COLO829 (cell line): ENCODE data around the gene ITPRID1.
"Not testable (repeated sequence)": the region's sequence is repeated elsewhere in the genome, so short reads cannot be mapped to it uniquely, and the experiment has no call there.

Source experiments
- DNase-seq: peaks from one replicate; pipeline ENCODE4 v3.0.0; 2012; ENCODE audit warnings: low spot score

The ITPRID1 gene

GRCh38 chr7:31516680-31517502, 3.0 kb downstream of the ITPRID1 start:
- no peak for DNase-seq

GRCh38 chr7:31517513-31517912, 3.6 kb downstream of the ITPRID1 start:
- DNase-seq, result no peak

- no peak for DNase-seq
Observed at GRCh38 chr7:31518766-31519165, 4.9 kb downstream of the ITPRID1 start.

- no peak for DNase-seq
Observed at GRCh38 chr7:31521336-31522010, 7.6 kb downstream of the ITPRID1 start.

- DNase-seq, result no peak
Observed at GRCh38 chr7:31526864-31527263, 13.0 kb downstream of the ITPRID1 start.

GRCh38 chr7:31529103-31529502, 15.2 kb downstream of the ITPRID1 start:
- DNase-seq, result no peak

- DNase-seq, result not testable (repeated sequence)
Observed at GRCh38 chr7:31540651-31541185, 26.8 kb downstream of the ITPRID1 start.

GRCh38 chr7:31545549-31545948, 31.7 kb downstream of the ITPRID1 start:
- no peak for DNase-seq

- DNase-seq, result no peak
Observed at GRCh38 chr7:31549611-31550010, 35.7 kb downstream of the ITPRID1 start.

GRCh38 chr7:31550432-31550831, 36.5 kb downstream of the ITPRID1 start:
- DNase-seq, result no peak

- no peak for DNase-seq
Observed at GRCh38 chr7:31553661-31554081, 39.8 kb downstream of the ITPRID1 start.

GRCh38 chr7:31562002-31562401, 48.1 kb downstream of the ITPRID1 start:
- no peak for DNase-seq

- DNase-seq, result no peak
Observed at GRCh38 chr7:31563522-31563921, 49.6 kb downstream of the ITPRID1 start.

- no peak for DNase-seq
Observed at GRCh38 chr7:31563951-31564350, 50.1 kb downstream of the ITPRID1 start.

- DNase-seq, result no peak
Observed at GRCh38 chr7:31564661-31565060, 50.8 kb downstream of the ITPRID1 start.

GRCh38 chr7:31569528-31569927, 55.6 kb downstream of the ITPRID1 start:
- DNase-seq, result no peak

- no peak for DNase-seq
Observed at GRCh38 chr7:31583526-31583925, 69.6 kb downstream of the ITPRID1 start.

GRCh38 chr7:31583942-31584341, 70.1 kb downstream of the ITPRID1 start:
- DNase-seq, result no peak

GRCh38 chr7:31595390-31595789, 81.5 kb downstream of the ITPRID1 start:
- DNase-seq, result no peak

GRCh38 chr7:31602041-31602625, 88.2 kb downstream of the ITPRID1 start:
- DNase-seq, result no peak

GRCh38 chr7:31603046-31603445, 89.2 kb downstream of the ITPRID1 start:
- no peak for DNase-seq

- DNase-seq, result no peak
Observed at GRCh38 chr7:31613604-31614003, 99.7 kb downstream of the ITPRID1 start.

- no peak for DNase-seq
Observed at GRCh38 chr7:31633467-31633866, 119.6 kb downstream of the ITPRID1 start.
